Mesenchymal stem cell (in vitro differentiated cells and primary cell): ENCODE data around the gene LHCGR.

Experiments
- DNase-seq: peaks from one replicate; pipeline ENCODE4 v3.0.0-alpha.2; 2013
- H2AFZ ChIP-seq: one replicate; pipeline ENCODE4 v1.6.1; 2013; ENCODE audit warnings: low read depth, mild to moderate bottlenecking, control low read depth, inconsistent platforms, low read length, moderate library complexity
- H2AK5ac ChIP-seq: 2 replicates; pipeline ENCODE4 v1.6.1; 2013; ENCODE audit warnings: low read length, moderate library complexity, mild to moderate bottlenecking, inconsistent platforms; ENCODE audit not compliant: severe bottlenecking
- H2BK120ac ChIP-seq: one replicate; pipeline ENCODE4 v1.6.1; 2013; ENCODE audit warnings: low read depth, mild to moderate bottlenecking, inconsistent platforms, low read length, moderate library complexity
- H2BK12ac ChIP-seq, 2 experiments: one replicate each; pipeline ENCODE4 v1.6.1; 2013; ENCODE audit warnings: inconsistent platforms in 2 of 2, low read length in 2 of 2, mild to moderate bottlenecking in 2 of 2, moderate library complexity in 2 of 2, control low read depth in 1 of 2
- H2BK15ac ChIP-seq: one replicate; pipeline ENCODE4 v1.6.1; 2013; ENCODE audit warnings: mild to moderate bottlenecking, low read depth, inconsistent platforms; ENCODE audit not compliant: poor library complexity, severe bottlenecking
- H2BK5ac ChIP-seq: 2 replicates; pipeline ENCODE4 v1.6.1; 2013; ENCODE audit warnings: low read depth, mild to moderate bottlenecking, low read length, control low read depth, inconsistent platforms; ENCODE audit not compliant: poor library complexity, severe bottlenecking
- H3K14ac ChIP-seq, 2 experiments: one replicate each; pipeline ENCODE4 v1.6.1; 2013; ENCODE audit warnings: inconsistent platforms in 2 of 2, low read length in 2 of 2, control low read depth in 1 of 2, mild to moderate bottlenecking in 1 of 2, moderate library complexity in 1 of 2
- H3K18ac ChIP-seq, 2 experiments: one replicate each; pipeline ENCODE4 v1.6.1; 2013; ENCODE audit warnings: inconsistent platforms in 2 of 2, low read length in 2 of 2, control low read depth in 1 of 2, low read depth in 1 of 2, mild to moderate bottlenecking in 1 of 2
- H3K23ac ChIP-seq, 2 experiments: one replicate each; pipeline ENCODE4 v1.6.1; 2013; ENCODE audit warnings: inconsistent platforms in 2 of 2, low read length in 2 of 2, mild to moderate bottlenecking in 2 of 2, moderate library complexity in 2 of 2, control low read depth in 1 of 2
- H3K27ac ChIP-seq: 2 replicates; pipeline ENCODE4 v1.5.1; 2013; ENCODE audit warnings: mild to moderate bottlenecking, moderate library complexity, low read length, control low read depth, inconsistent platforms; ENCODE audit not compliant: poor library complexity, severe bottlenecking
- H3K27me3 ChIP-seq, 2 experiments: 2 replicates each; pipeline versions ENCODE4 v1.6.1 to v1.7.0; 2013; ENCODE audit warnings: low read length in 2 of 2, mild to moderate bottlenecking in 2 of 2, moderate library complexity in 2 of 2, control low read depth in 1 of 2, inconsistent platforms in 1 of 2; ENCODE audit not compliant: control insufficient read depth in 1 of 2, insufficient read depth in 1 of 2
- H3K36me3 ChIP-seq, 2 experiments: 2 replicates each; pipeline versions ENCODE4 v1.6.1 to v1.7.0; 2013; ENCODE audit warnings: low read length in 2 of 2, control low read depth in 1 of 2, inconsistent platforms in 1 of 2, low read depth in 1 of 2, mild to moderate bottlenecking in 1 of 2; ENCODE audit not compliant: insufficient read depth in 2 of 2, control insufficient read depth in 1 of 2
- H3K4ac ChIP-seq, 2 experiments: one replicate each; pipeline ENCODE4 v1.6.1; 2013; ENCODE audit warnings: inconsistent platforms in 2 of 2, low read length in 2 of 2, mild to moderate bottlenecking in 2 of 2, moderate library complexity in 2 of 2, control low read depth in 1 of 2, low read depth in 1 of 2
- H3K4me1 ChIP-seq: 2 replicates; pipeline ENCODE4 v1.6.1; 2013; ENCODE audit warnings: low read depth, low read length, control low read depth; ENCODE audit not compliant: control insufficient read depth, insufficient read depth
- H3K4me2 ChIP-seq: 2 replicates; pipeline ENCODE4 v1.6.1; 2013; ENCODE audit warnings: low read length, mild to moderate bottlenecking, inconsistent platforms; ENCODE audit not compliant: poor library complexity, severe bottlenecking
- H3K4me3 ChIP-seq, 2 experiments: 2 replicates each; pipeline versions ENCODE4 v1.5.1 to v1.7.0; 2013; ENCODE audit warnings: low read length in 2 of 2, mild to moderate bottlenecking in 2 of 2, control low read depth in 1 of 2, low read depth in 1 of 2; ENCODE audit not compliant: insufficient read depth in 1 of 2
- H3K79me1 ChIP-seq: replicated peaks from 2 replicates; pipeline ENCODE4 v1.6.1; 2013; ENCODE audit warnings: mild to moderate bottlenecking, control low read depth, low read length, inconsistent platforms; ENCODE audit not compliant: poor library complexity, severe bottlenecking
- H3K9ac ChIP-seq: 2 replicates; pipeline ENCODE4 v1.7.0; 2013; ENCODE audit warnings: mild to moderate bottlenecking, low read length, moderate library complexity
- H3K9me3 ChIP-seq: 2 replicates; pipeline ENCODE4 v1.7.0; 2013; ENCODE audit warnings: mild to moderate bottlenecking, low read length; ENCODE audit not compliant: control insufficient read depth
- H4K8ac ChIP-seq: one replicate; pipeline ENCODE4 v1.6.1; 2013; ENCODE audit warnings: inconsistent platforms, mild to moderate bottlenecking, low read length, moderate library complexity
- H4K91ac ChIP-seq: one replicate; pipeline ENCODE4 v1.6.1; 2013; ENCODE audit warnings: mild to moderate bottlenecking, low read length, inconsistent platforms
- WGBS: methylation state at CpG from one replicate; pipeline ENCODE4 v1.1.7; 2013; ENCODE audit warnings: mixed read lengths; 5-methylcytosine and 5-hydroxymethylcytosine counted together

The LHCGR gene

DNA sequence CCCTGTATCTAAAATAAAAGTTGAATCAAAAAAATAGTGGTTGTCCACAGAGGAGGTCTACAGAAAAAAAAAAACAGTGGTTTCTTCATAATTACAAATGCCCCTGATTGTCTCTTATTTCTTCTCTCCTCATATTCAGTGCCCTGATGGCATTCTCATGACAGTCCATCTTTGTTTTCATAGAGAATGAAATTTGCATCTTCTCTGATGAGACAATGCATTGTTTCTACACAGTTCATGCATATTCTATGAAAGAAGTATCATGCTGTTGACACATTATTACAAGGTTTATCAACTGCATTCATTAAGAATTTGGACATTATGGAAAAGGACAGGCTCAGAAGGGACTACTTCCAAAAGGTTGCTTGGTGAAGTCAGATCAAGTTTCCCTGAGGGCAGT, 59.5 kb downstream of the LHCGR start:
- H2BK15ac ChIP-seq = no peak overlapping the region
- H3K23ac ChIP-seq = no peak overlapping the region
- no peak overlapping the region for H4K91ac ChIP-seq
- H3K36me3 ChIP-seq = no peaks in the 10 kb centered on the region
- H4K8ac ChIP-seq = no peak overlapping the region
- H2BK12ac ChIP-seq = no peak overlapping the region
- H3K4ac ChIP-seq = no peak overlapping the region
- H3K4me2 ChIP-seq = no peak overlapping the region
- no peak overlapping the region for H3K18ac ChIP-seq
- no peak overlapping the region for H2AK5ac ChIP-seq
- H2BK5ac ChIP-seq = no peak overlapping the region
- no peak overlapping the region for H3K4me3 ChIP-seq
- H3K9ac ChIP-seq = no peak overlapping the region
- DNase-seq = no peak
- no peak overlapping the region for H2BK120ac ChIP-seq
- no peaks in the 10 kb centered on the region for H3K4me1 ChIP-seq
- H3K14ac ChIP-seq = no peak overlapping the region
- H3K79me1 ChIP-seq = no peaks in the 10 kb centered on the region
- no peak overlapping the region for H3K27ac ChIP-seq
- peaks cover 0 to under 1% of the 10 kb centered on the region in 2 experiments for H3K27me3 ChIP-seq
- no peak overlapping the region for H2AFZ ChIP-seq
- H3K9me3 ChIP-seq = no peaks in the 10 kb centered on the region

DNA sequence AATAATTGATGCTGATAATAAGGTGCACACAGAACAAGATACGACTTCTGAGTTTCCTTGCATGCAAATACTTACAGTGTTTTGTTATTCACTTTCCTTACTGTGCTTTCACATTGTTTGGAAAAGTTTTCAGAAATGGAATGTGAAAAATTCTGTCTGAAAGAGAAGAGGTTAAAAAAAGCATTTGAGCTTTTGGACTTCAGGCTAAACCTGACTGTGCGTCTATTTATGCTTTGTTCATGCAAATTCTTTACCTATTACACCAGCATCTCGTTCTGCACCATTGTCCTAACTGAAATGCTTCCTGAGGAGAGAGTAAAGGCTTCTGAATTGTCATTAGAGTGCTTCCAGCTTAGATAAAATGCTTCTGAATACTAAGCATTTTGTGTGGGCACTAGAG, 61.4 kb downstream of the LHCGR start:
- Histone ChIP-seq H2BK15ac (no peak overlapping the region), H3K27ac (peak overlapping the region; percentile 84), H3K4ac (no peak overlapping the region), H2AFZ (no peak overlapping the region), H2AK5ac (no peak overlapping the region), H3K14ac (no peak overlapping the region), H3K18ac (no peak overlapping the region), H2BK12ac (no peak overlapping the region), H3K4me3 (no peak overlapping the region), H3K4me1 (no peaks in the 10 kb centered on the region), H3K9ac (no peak overlapping the region), H3K27me3 (no peaks in the 10 kb centered on the region), H3K36me3 (no peaks in the 10 kb centered on the region), H3K79me1 (no peaks in the 10 kb centered on the region), H3K4me2 (no peak overlapping the region), H3K23ac (no peak overlapping the region), H2BK5ac (no peak overlapping the region), H2BK120ac (no peak overlapping the region), H4K91ac (no peak overlapping the region), H3K9me3 (no peaks in the 10 kb centered on the region), H4K8ac (no peak overlapping the region)
- DNase-seq = peak; percentile 17
- no CpG with 5 or more reads among the region's 3 CpGs for WGBS

DNA sequence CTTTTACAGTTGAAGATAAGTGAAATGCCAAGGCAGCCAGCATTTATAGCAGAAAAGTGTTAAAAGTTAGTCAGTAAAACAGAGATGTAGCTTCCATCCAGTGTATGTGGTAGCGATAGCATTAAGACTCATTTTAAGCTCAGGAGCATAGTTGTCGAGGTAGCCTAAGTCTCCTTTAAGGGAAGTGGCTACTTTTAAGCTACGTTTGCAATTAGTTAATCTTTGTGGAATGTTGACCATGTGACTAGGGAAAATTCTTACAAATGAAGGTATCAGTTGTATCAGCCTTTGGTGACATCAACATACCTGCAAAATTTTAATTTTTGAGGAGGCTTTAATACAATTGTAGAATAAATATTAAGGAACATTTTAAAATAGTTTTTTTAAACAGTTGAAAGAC, 61.9 kb downstream of the LHCGR start:
- H3K36me3 ChIP-seq = no peaks in the 10 kb centered on the region
- no peak overlapping the region for H2BK120ac ChIP-seq
- no peak overlapping the region for H3K18ac ChIP-seq
- H3K4me1 ChIP-seq = no peaks in the 10 kb centered on the region
- no peak overlapping the region for H2AFZ ChIP-seq
- peak overlapping the region; percentile 11 for H2BK5ac ChIP-seq
- peak overlapping the region; percentile 84 for H3K27ac ChIP-seq
- no peak overlapping the region for H3K23ac ChIP-seq
- H3K79me1 ChIP-seq = no peaks in the 10 kb centered on the region
- no peaks in the 10 kb centered on the region for H3K27me3 ChIP-seq
- no peak overlapping the region for H3K4me3 ChIP-seq
- WGBS = 45% methylated on average over 3 of the region's 3 CpGs
- no peak overlapping the region for H3K4ac ChIP-seq
- H2AK5ac ChIP-seq = no peak overlapping the region
- no peak overlapping the region for H4K91ac ChIP-seq
- no peak for DNase-seq
- H3K9ac ChIP-seq = no peak overlapping the region
- no peak overlapping the region for H4K8ac ChIP-seq
- no peak overlapping the region for H3K14ac ChIP-seq
- H3K4me2 ChIP-seq = no peak overlapping the region
- H3K9me3 ChIP-seq = no peaks in the 10 kb centered on the region
- H2BK12ac ChIP-seq = no peak overlapping the region
- no peak overlapping the region for H2BK15ac ChIP-seq

DNA sequence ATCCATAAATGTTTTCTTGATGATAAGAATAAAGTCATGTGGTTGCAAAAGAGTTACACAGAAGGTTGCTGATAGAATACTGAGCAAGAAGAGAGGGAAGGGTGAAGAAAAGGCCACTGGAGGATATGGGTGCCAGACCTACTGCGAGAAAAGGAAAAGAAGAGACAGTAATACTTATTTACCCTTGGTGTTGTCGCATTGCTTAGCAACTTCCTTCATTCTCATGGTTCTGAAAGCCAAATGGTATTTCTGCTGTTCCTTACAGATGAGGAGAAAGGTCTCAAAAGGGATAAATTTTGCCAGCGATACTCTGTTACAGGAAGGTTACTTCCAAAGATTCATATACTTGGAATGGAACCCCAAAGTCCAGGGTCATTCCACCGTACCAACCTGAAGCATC, 62.5 kb downstream of the LHCGR start:
- no peak overlapping the region for H2BK120ac ChIP-seq
- no peaks in the 10 kb centered on the region for H3K9me3 ChIP-seq
- no peak overlapping the region for H2BK15ac ChIP-seq
- H3K4me2 ChIP-seq = no peak overlapping the region
- H3K27me3 ChIP-seq = no peaks in the 10 kb centered on the region
- H4K8ac ChIP-seq = no peak overlapping the region
- no peaks in the 10 kb centered on the region for H3K36me3 ChIP-seq
- no peak overlapping the region for H4K91ac ChIP-seq
- no peak overlapping the region for H2BK5ac ChIP-seq
- H3K4ac ChIP-seq = no peak overlapping the region
- H3K9ac ChIP-seq = no peak overlapping the region
- no peak overlapping the region for H3K14ac ChIP-seq
- no peak overlapping the region for H2BK12ac ChIP-seq
- no peak overlapping the region for H3K23ac ChIP-seq
- no peaks in the 10 kb centered on the region for H3K4me1 ChIP-seq
- WGBS = 97% methylated on average over 4 of the region's 4 CpGs
- no peak overlapping the region for H3K4me3 ChIP-seq
- no peak overlapping the region for H3K18ac ChIP-seq
- no peak overlapping the region for H2AFZ ChIP-seq
- peak overlapping the region; percentile 71 for H3K27ac ChIP-seq
- H2AK5ac ChIP-seq = no peak overlapping the region
- peak; percentile 19 for DNase-seq
- H3K79me1 ChIP-seq = no peaks in the 10 kb centered on the region
